Neuron (in vitro differentiated cells): Measurements from ENCODE around the gene TNNC1.

Experiments used
- H2AFZ ChIP-seq: one replicate; pipeline ENCODE4 v1.6.1; 2013; ENCODE audit warnings: low read depth, mild to moderate bottlenecking, inconsistent platforms, low read length, moderate library complexity
- H3K27me3 ChIP-seq: one replicate; pipeline ENCODE4 v1.6.1; 2013; ENCODE audit warnings: low read length; ENCODE audit not compliant: insufficient read depth
- H3K36me3 ChIP-seq: one replicate; pipeline ENCODE4 v1.6.1; 2013; ENCODE audit warnings: low read length; ENCODE audit not compliant: insufficient read depth
- H3K4me1 ChIP-seq: one replicate; pipeline ENCODE4 v1.6.1; 2013; ENCODE audit warnings: low read length; ENCODE audit not compliant: insufficient read depth
- H3K4me3 ChIP-seq: 2 replicates; pipeline ENCODE4 v1.5.1; 2013; ENCODE audit warnings: mild to moderate bottlenecking, low read length, moderate library complexity
- H3K9me3 ChIP-seq: one replicate; pipeline ENCODE4 v1.6.1; 2013; ENCODE audit warnings: low read length

Gene TNNC1

DNA sequence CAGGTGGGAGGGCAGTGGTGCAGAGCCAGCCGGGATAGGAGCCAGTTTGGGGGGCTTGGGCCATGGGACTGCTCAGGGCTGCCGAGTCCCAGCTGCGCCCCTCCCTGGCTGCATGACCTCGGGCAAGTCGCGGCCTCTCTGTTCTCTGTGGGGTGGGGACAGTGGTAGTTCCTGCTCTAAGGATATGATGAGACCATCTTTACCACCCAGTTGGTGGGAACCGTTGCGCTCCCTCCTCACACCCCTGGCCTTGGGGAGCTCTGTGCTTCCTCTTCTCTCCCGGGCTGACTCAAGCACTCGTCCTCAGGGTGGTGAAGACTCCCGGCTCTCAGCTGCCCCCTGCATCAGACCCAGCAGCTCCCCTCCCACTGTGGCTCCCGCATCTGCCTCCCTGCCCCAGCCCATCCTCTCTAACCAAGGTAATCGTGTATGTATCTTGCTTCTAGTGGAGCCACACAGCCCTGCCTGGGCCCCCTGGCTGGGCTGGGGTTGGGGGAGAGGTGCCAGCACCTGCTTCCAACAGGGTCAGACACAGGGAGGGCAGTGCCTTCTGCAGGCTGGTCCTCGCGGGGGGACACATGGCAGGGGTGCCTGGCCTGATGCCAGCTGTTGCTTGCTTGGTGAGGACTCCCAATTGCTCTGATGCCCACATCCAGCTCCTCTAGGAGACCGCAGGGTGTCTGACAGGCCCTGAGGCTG, 26.2 kb upstream of the TNNC1 start:
- Histone ChIP-seq H3K9me3 (no peaks in the 10 kb centered on the region), H2AFZ (no peak overlapping the region), H3K36me3 (peaks cover 76% of the 10 kb centered on the region), H3K4me1 (peaks cover 19% of the 10 kb centered on the region), H3K4me3 (no peak overlapping the region), H3K27me3 (no peaks in the 10 kb centered on the region)

DNA sequence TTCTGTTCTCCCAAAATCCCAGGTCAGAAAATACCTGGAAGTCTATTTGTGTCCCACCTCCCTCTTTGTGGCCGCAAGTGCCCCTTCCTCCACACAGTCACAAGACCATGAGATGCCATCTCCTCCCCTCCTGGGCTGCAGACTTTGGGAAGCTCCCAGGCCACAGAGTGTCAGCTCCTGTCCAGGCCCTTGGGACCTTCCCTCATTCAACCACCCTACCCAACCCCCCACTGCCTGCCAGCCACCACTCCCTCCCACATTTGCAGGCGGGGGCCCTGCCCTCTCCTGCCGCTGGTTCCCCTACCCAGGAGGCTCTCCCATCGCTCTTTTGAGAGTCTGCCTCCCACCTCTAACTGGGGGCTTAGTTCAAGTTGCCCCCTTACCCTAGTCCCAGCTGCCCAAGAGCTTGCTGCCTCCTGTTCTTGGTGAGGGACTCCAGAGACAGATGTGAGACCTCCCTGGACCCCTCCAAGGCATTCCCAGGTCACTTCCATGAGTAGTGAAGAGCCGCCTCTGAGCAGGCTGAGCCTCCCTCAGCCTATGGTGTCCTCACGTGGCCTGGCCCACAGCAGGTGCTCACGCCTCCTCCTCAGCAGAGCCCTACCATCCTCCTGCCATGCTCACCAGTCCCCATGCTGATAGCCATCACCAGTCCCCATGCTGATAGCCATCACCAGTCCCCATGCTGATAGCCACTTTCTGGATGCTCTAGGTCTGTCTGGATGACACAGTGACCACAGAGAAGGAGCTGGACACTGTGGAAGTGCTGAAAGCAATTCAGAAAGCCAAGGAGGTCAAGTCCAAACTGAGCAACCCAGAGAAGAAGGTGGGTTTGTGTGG, 25.4 kb upstream of the TNNC1 start:
- peaks cover 80% of the 10 kb centered on the region for H3K36me3 ChIP-seq
- peaks cover 16% of the 10 kb centered on the region for H3K4me1 ChIP-seq

DNA sequence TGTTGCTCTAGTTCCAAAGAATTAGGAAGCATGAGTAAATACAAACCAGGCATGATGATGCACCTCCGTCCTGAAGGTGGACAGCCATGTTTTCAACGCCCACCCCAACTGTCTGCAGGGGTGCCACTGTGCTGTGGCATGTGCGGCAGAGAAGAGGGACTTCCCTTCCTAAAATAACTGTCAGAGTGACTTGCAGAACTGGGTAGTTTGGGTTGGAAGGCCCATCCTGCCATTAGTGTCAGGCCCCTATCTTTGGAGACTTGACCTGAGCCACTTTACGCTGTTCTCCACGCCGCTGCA, 23.9 kb upstream of the TNNC1 start:
- Histone ChIP-seq H3K9me3 (no peaks in the 10 kb centered on the region), H3K36me3 (peaks cover 93% of the 10 kb centered on the region), H2AFZ (no peak overlapping the region), H3K27me3 (no peaks in the 10 kb centered on the region), H3K4me1 (peaks cover 1% of the 10 kb centered on the region), H3K4me3 (no peak overlapping the region)

More for the DNA sequence above, 25.4 kb upstream of the TNNC1 start:
- no peaks in the 10 kb centered on the region for H3K27me3 ChIP-seq
- H2AFZ ChIP-seq: no peak overlapping the region
- no peak overlapping the region for H3K4me3 ChIP-seq
- no peaks in the 10 kb centered on the region for H3K9me3 ChIP-seq

DNA sequence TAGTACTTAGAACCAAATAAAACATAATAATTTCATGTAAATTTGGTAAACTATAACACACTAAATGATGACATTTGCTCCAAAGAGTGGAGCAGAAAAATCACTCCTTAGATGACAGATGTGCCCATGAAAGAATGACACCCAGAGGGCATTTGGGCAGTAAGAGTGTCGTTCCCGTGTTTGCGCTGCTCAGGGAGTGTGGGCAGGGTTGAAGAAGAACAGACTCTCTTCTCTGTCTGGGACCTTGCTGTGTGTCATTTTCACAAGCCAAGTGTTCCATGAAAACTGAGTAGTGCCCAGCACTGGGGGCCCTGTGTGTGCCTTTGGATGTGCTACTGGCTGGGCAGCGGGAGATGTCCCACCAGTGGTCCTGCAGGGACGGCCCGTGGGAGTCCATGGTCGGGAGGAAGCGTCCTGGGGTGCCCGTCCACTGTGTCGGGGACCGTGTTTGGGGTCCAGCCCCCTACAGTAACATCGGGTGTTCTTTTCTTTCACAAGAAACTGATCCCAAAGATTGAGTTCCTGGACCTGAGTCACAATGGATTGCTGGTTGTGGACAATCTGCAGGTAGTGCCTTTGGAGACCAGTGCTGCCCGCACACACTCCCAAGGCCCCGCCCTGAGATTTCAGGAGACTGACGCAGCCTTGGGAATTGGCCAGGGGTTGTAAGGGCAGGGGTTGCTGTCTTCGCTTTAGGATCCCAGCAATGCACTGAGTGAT, 23.4 kb upstream of the TNNC1 start:
- H3K36me3 ChIP-seq: peaks cover 93% of the 10 kb centered on the region
- H3K9me3 ChIP-seq: no peaks in the 10 kb centered on the region

DNA sequence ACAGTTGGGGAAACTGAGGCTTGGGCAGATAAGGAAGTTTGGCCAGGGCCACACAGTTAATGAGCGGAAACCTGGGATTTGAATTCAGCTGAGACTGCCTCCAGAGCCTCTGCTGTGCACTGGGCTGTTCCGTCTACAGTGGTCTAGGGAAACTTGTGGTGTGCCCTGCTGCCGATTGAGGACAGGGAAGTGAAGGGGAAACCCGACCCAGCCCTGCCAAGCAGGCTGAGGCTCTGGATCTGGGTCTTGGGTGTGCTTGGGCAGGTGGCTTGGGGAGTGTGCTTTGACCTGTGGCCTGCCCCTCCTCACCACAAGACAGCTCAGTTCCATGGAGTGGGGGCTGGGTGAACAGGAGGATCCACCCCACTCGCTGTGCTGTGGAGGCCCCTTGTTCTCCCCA, 19.2 kb upstream of the TNNC1 start:
- H3K4me3 ChIP-seq: no peak overlapping the region
- no peaks in the 10 kb centered on the region for H3K27me3 ChIP-seq
- H3K9me3 ChIP-seq: no peaks in the 10 kb centered on the region
- H3K4me1 ChIP-seq: no peaks in the 10 kb centered on the region
- H3K36me3 ChIP-seq: peaks cover 76% of the 10 kb centered on the region
- no peak overlapping the region for H2AFZ ChIP-seq

More for the DNA sequence above, 23.4 kb upstream of the TNNC1 start:
- Histone ChIP-seq H3K27me3 (no peaks in the 10 kb centered on the region), H2AFZ (no peak overlapping the region), H3K4me1 (no peaks in the 10 kb centered on the region), H3K4me3 (no peak overlapping the region)

DNA sequence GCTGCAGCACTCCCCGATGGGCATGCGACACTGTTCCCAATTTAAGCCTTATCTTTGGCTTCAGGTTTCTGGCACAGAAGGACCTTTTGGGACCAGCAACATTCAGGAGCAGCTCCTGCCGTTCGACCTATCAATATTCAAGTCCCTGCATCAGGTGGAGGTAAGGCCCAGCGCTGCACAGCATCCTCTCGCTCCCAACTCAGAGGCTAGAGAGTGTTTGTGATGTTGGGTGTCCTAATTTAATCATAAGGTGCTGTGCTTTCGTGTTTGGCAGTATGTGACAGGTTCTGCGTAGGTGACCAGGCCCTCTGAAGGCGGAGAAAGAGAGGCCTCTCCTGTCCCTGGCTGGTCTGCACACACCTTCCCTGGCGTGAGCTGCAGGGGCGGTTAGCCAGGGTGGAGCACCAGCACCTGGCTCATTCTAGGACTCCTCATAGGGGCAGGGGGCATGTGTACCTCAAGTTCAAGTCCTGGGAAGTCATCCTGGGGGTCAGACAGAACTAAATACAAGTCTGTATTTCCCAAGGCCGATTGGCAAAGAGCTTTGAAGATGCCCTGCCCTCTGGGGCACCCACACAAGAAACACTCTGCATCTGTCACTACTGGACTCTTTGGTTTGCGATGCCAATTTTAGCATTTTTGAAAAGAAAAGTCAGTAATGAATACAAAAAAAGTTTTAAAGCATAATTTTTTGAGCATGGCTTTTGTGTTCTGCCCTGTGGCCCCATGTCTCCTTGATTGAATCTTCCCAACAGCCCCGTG, 18.6 kb upstream of the TNNC1 start:
- Histone ChIP-seq H3K4me1 (no peaks in the 10 kb centered on the region), H2AFZ (no peak overlapping the region), H3K4me3 (no peak overlapping the region), H3K36me3 (peaks cover 73% of the 10 kb centered on the region), H3K27me3 (no peaks in the 10 kb centered on the region), H3K9me3 (no peaks in the 10 kb centered on the region)

DNA sequence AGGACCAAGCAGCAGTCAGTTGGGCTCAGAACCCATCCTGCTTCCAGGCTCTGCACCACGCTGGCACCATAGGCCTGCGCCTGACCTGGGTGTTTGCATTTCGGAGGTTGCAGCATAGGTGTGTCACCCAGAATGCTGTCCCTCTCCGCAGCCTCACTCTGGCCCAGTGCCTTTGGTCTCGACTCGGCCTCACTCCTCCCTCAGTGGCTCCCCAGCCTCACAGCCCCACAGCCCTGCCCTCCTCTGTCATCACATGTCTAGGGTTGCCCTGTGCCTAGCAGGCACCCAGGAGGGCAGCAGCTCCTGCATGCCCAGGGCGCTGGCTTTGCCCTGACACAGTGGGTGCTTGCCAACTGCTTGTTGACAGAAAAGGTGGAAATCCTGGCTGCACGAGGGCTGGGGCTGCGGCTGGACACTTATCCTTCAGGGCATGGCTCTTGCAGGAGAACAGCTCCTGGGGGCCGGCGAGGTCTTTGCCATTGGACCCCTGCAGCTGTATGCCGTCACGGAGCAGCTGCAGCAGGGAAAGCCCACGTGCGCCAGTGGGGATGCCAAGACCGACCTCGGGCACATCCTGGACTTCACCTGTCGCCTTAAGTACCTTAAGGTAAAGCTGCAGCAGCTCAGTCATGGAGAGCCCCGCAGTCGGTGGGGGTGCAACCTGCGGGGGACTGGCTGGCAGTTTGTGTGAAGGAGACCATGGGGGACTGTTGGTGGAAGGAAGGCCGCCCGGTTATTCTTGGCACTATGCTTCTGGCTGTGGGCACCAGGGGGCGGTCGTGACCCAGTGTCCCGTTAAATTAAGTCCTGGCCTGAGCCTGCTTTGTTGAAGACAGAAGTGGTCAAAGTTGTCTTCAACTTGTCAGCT, 17.8 kb upstream of the TNNC1 start:
- Histone ChIP-seq H3K9me3 (no peaks in the 10 kb centered on the region), H3K36me3 (peaks cover 73% of the 10 kb centered on the region)

DNA sequence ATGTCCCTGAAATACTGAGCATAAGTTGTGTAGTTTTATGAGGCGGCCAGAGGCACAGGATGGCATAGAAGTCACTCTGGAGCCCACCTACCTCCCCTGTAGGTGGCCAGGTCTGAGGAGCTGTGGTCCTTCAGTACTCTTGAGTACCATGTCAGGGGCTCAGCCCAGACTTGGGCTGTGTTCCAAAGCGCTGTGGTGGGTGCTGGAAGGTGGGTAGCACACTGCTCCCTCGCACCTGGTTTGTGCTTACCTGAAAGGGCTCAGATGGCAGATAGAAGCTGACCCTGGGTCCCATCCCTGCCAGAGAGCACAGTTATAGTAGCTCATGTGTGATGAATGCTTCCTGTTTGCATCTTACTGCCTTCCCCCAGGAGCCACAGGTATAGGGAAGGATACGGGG, 17.1 kb upstream of the TNNC1 start:
- no peaks in the 10 kb centered on the region for H3K9me3 ChIP-seq
- H2AFZ ChIP-seq: no peak overlapping the region
- no peaks in the 10 kb centered on the region for H3K4me1 ChIP-seq
- H3K36me3 ChIP-seq: peaks cover 70% of the 10 kb centered on the region
- no peaks in the 10 kb centered on the region for H3K27me3 ChIP-seq
- no peak overlapping the region for H3K4me3 ChIP-seq

More for the DNA sequence above, 17.8 kb upstream of the TNNC1 start:
- Histone ChIP-seq H3K4me3 (no peak overlapping the region), H3K4me1 (no peaks in the 10 kb centered on the region), H3K27me3 (no peaks in the 10 kb centered on the region), H2AFZ (no peak overlapping the region)

DNA sequence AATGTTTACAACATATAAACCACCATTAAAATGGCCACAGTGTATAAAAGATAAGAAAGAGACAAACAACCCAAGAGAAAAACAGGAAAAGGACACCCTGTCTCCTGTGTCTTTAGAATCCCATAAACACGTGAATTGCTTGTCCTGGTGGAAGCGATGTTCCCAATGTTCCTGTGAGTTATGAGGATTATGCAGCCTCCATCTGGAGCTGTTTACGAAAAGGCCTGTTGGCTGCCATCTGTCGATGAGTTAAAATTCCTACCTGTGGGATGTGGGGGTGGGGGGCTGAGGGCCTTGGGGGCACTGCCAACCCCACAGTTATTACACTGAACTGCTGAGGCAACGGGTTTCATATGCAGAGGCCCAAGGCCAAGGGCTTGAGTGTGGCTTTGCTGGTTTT, 15.2 kb upstream of the TNNC1 start:
- peaks cover 69% of the 10 kb centered on the region for H3K36me3 ChIP-seq
- no peaks in the 10 kb centered on the region for H3K27me3 ChIP-seq
- H3K4me3 ChIP-seq: no peak overlapping the region
- no peaks in the 10 kb centered on the region for H3K9me3 ChIP-seq
- no peak overlapping the region for H2AFZ ChIP-seq
- H3K4me1 ChIP-seq: no peaks in the 10 kb centered on the region

DNA sequence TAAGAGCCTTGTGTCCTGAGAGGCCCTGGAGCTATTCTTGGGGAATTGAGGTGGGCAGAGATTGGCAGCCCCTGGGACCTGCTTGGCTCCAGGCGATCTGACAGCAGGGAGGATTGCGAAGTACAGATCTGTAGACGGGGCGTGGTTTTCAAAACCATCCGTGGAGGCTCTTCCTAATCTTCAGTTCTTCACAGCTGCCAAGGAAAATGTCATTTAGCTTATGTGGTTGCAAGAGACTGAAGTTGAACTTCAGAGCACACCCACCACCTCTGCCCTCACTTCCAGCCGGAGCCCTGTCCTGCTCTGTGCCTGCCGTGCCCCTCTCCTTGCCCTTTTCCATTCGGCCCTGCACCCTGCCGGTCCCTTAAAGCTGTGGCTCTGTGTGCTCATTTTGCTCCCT, 14.5 kb upstream of the TNNC1 start:
- H3K36me3 ChIP-seq: peaks cover 64% of the 10 kb centered on the region

DNA sequence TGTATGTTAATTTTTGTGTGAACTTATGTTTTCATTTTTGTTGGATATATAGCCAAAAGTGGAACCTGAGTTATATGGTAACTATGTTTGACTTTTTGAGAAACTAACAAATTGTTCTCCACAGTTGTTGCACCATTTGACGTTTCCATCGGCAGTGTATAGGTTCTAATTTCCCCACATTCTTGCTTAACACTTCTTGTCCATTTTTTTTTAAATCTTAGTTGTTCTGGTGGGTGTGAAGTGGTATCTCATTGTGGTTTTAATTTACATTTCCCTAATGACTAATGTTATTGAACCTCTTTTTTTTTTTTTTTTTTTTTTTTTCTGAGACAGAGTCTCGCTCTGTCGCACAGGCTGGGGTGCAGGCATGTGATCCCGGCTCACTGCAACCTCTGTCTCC, 9.6 kb upstream of the TNNC1 start:
- H3K27me3 ChIP-seq: no peaks in the 10 kb centered on the region
- H3K36me3 ChIP-seq: peaks cover 68% of the 10 kb centered on the region
- no peak overlapping the region for H3K4me3 ChIP-seq
- no peaks in the 10 kb centered on the region for H3K4me1 ChIP-seq
- H2AFZ ChIP-seq: no peak overlapping the region
- H3K9me3 ChIP-seq: no peaks in the 10 kb centered on the region

More for the DNA sequence above, 14.5 kb upstream of the TNNC1 start:
- H3K4me3 ChIP-seq: no peak overlapping the region
- no peaks in the 10 kb centered on the region for H3K4me1 ChIP-seq
- H3K9me3 ChIP-seq: no peaks in the 10 kb centered on the region
- no peaks in the 10 kb centered on the region for H3K27me3 ChIP-seq
- H2AFZ ChIP-seq: no peak overlapping the region

DNA sequence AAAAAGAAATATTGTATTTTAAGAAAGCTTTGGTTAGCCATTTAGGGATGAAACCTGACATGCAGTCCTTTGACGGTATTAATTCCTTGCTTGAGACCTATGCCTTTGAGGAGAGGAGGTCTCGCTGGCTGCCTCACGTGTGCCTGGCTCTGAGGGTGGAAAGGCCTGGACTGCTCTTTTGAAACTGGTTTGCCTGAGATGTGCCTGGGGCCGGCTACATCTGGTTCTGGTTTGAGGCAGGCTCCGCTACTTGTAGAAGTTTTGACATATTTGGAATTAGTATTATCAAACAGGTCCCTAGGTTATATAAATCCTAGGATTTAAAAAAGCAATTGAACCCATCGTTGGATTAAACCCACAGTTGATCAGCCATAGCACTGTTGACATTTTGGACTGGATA, 8.0 kb upstream of the TNNC1 start:
- no peaks in the 10 kb centered on the region for H3K27me3 ChIP-seq
- no peak overlapping the region for H3K4me3 ChIP-seq
- H3K9me3 ChIP-seq: no peaks in the 10 kb centered on the region
- H3K4me1 ChIP-seq: peaks cover 9% of the 10 kb centered on the region
- H3K36me3 ChIP-seq: peaks cover 74% of the 10 kb centered on the region
- H2AFZ ChIP-seq: no peak overlapping the region
